SK-N-SH (cell line): ENCODE data around the gene AP4E1. TPM values are rescaled to one million over a fixed set of nuclear protein-coding genes. Genes with fewer than 3 reads are reported as not detected.

Source experiments
- CTCF ChIA-PET: fragments of 300-600, 350-600 bp; formaldehyde crosslinking; extraction: SDS; loops from one replicate; lab custom pipeline; 2021; lab: Yijun Ruan, JAX
- POLR2A ChIA-PET: fragments of 350-600 bp; sonication (Branson Sonifier 250); formaldehyde crosslinking; extraction: SDS; loops from one replicate; lab custom pipeline; 2020; ENCODE audit warnings: antibody characterized with exemption, inconsistent platforms; lab: Yijun Ruan, JAX
- DNase-seq: peaks from one replicate; pipeline ENCODE4 v3.0.0; 2012
- H2AFZ ChIP-seq: fragments of 200-600 bp; sonication (generic); 2 replicates; pipeline ENCODE4 v1.8.1; 2016; ENCODE audit warnings: antibody characterized with exemption, mild to moderate bottlenecking, low read depth
- H3F3A ChIP-seq: fragments of 200-600 bp; sonication (generic); replicated peaks from 2 replicates; pipeline ENCODE3; 2016; ENCODE audit warnings: antibody characterized with exemption, mild to moderate bottlenecking; ENCODE audit not compliant: insufficient read depth
- H3K27ac ChIP-seq, 2 experiments: fragments of 200-500 bp in 1 of 2; fragments of 200-600 bp in 1 of 2; sonication (Bioruptor generic) in 1 of 2; sonication (generic), shearing (Covaris generic) in 1 of 2; 2 replicates each; pipeline versions ENCODE4 v1.5.1 to v1.6.1; 2014 to 2016; ENCODE audit warnings: low read depth in 2 of 2, inconsistent platforms in 1 of 2, low read length in 1 of 2, mild to moderate bottlenecking in 1 of 2, mixed read lengths in 1 of 2
- H3K27me3 ChIP-seq: fragments of 200-600 bp; sonication (generic), shearing (Covaris generic); 2 replicates; pipeline ENCODE4 v1.6.1; 2016; ENCODE audit warnings: mixed run types; ENCODE audit not compliant: insufficient read depth
- H3K36me3 ChIP-seq, 2 experiments: fragments of 200-500 bp in 1 of 2; fragments of 200-600 bp in 1 of 2; sonication (Bioruptor generic) in 1 of 2; sonication (generic) in 1 of 2; replicated peaks in 1 of 2; 2 replicates each; pipeline versions ENCODE3 to v1.5.1; 2014 to 2016; ENCODE audit warnings: low read length in 1 of 2, mild to moderate bottlenecking in 1 of 2; ENCODE audit not compliant: insufficient read depth in 2 of 2, control insufficient read depth in 1 of 2
- H3K4me1 ChIP-seq, 2 experiments: fragments of 200-500 bp in 1 of 2; fragments of 200-600 bp in 1 of 2; sonication (Bioruptor generic) in 1 of 2; sonication (generic), shearing (Covaris generic) in 1 of 2; 2 replicates each; pipeline versions ENCODE4 v1.5.1 to v1.6.1; 2014 to 2016; ENCODE audit warnings: low read depth in 1 of 2, low read length in 1 of 2, mixed run types in 1 of 2; ENCODE audit not compliant: insufficient read depth in 2 of 2, control insufficient read depth in 1 of 2
- H3K4me2 ChIP-seq: fragments of 200-600 bp; sonication (generic), shearing (Covaris generic); 2 replicates; pipeline ENCODE4 v1.6.1; 2017; ENCODE audit warnings: mixed run types
- H3K4me3 ChIP-seq, 2 experiments: fragments of 200-500 bp in 1 of 2; fragments of 200-600 bp in 1 of 2; sonication (Bioruptor generic) in 1 of 2; sonication (generic), shearing (Covaris generic) in 1 of 2; 2 replicates each; pipeline versions ENCODE4 v1.5.1 to v1.8.1; 2014 to 2016; ENCODE audit warnings: low read depth in 2 of 2, inconsistent platforms in 1 of 2, low read length in 1 of 2, mild to moderate bottlenecking in 1 of 2, mixed read lengths in 1 of 2, moderate library complexity in 1 of 2
- H3K79me2 ChIP-seq: fragments of 200-600 bp; sonication (generic); 2 replicates; pipeline ENCODE4 v1.8.1; 2017; ENCODE audit warnings: mild to moderate bottlenecking; ENCODE audit not compliant: insufficient read depth
- H3K9ac ChIP-seq: fragments of 200-600 bp; sonication (generic); 2 replicates; pipeline ENCODE4 v1.6.1; 2017; ENCODE audit warnings: mixed run types
- H3K9me2 ChIP-seq: fragments of 200-600 bp; sonication (generic); 2 replicates; pipeline ENCODE4 v1.6.1; 2017; ENCODE audit warnings: mixed run types
- H3K9me3 ChIP-seq: fragments of 200-600 bp; sonication (generic); 2 replicates; pipeline ENCODE4 v1.6.1; 2017; ENCODE audit warnings: mixed run types, mild to moderate bottlenecking, moderate library complexity
- H4K20me1 ChIP-seq: fragments of 200-600 bp; sonication (generic); 2 replicates; pipeline ENCODE4 v1.6.1; 2017; ENCODE audit warnings: mild to moderate bottlenecking, mixed run types; ENCODE audit not compliant: insufficient read depth
- CTCF ChIP-seq: fragments of 200-600 bp; sonication (generic); IDR thresholded peaks from 2 replicates; pipeline ENCODE4 v1.6.1; 2017; ENCODE audit warnings: antibody characterized with exemption, mild to moderate bottlenecking, moderate library complexity
- ELF1 ChIP-seq: IDR thresholded peaks from 2 replicates; pipeline ENCODE4 v1.4.0; 2012
- EP300 ChIP-seq, 2 experiments: IDR thresholded peaks; 2 replicates each; pipeline versions ENCODE4 v1.4.0 to v1.6.1; 2012; ENCODE audit warnings: borderline replicate concordance in 1 of 2, low read depth in 1 of 2, low read length in 1 of 2
- FOSL2 ChIP-seq: IDR thresholded peaks from 2 replicates; pipeline ENCODE4 v1.4.0; 2012; ENCODE audit warnings: low read depth, mild to moderate bottlenecking, moderate library complexity, borderline replicate concordance
- FOXJ3 ChIP-seq: sonication (generic); formaldehyde crosslinking; IDR thresholded peaks from 2 replicates; pipeline ENCODE4 v1.5.1; 2020; ENCODE audit warnings: mild to moderate bottlenecking, missing genetic modification reagents
- FOXM1 ChIP-seq: IDR thresholded peaks from 2 replicates; pipeline ENCODE4 v1.4.0; 2012; ENCODE audit warnings: low read depth, mild to moderate bottlenecking
- GATA2 ChIP-seq: sonication (generic); formaldehyde crosslinking; IDR thresholded peaks from 2 replicates; pipeline ENCODE4 v1.5.0; 2020; ENCODE audit warnings: mild to moderate bottlenecking, missing genetic modification reagents
- MXI1 ChIP-seq: IDR thresholded peaks from 2 replicates; pipeline ENCODE4 v1.6.1; 2012; ENCODE audit warnings: mild to moderate bottlenecking, low read depth, low read length, improper control_type of control experiment
- NRF1 ChIP-seq: IDR thresholded peaks from 2 replicates; pipeline ENCODE4 v1.6.1; 2012; ENCODE audit warnings: low read depth, mild to moderate bottlenecking, low read length
- PBX3 ChIP-seq: IDR thresholded peaks from 2 replicates; pipeline ENCODE4; 2012
- SIN3A ChIP-seq: IDR thresholded peaks from 2 replicates; pipeline ENCODE4 v1.6.1; 2012; ENCODE audit warnings: low read depth, mild to moderate bottlenecking, low read length, moderate library complexity, borderline replicate concordance
- SMC3 ChIP-seq: IDR thresholded peaks from 2 replicates; pipeline ENCODE4 v1.6.1; 2012; ENCODE audit warnings: low read depth, low read length, improper control_type of control experiment
- TCF12 ChIP-seq: IDR thresholded peaks from 2 replicates; pipeline ENCODE4 v1.4.0; 2012
- TEAD4 ChIP-seq: IDR thresholded peaks from 2 replicates; pipeline ENCODE4 v1.4.0; 2012; ENCODE audit warnings: mild to moderate bottlenecking, borderline replicate concordance; ENCODE audit not compliant: insufficient read depth
- USF2 ChIP-seq: fragments of 150-350 bp; IDR thresholded peaks from 2 replicates; pipeline ENCODE4 v1.6.1; 2017; ENCODE audit warnings: antibody characterized with exemption, low read length, low read depth, borderline replicate concordance
- WGBS: methylation state at CpG from one replicate; pipeline ENCODE4 v1.1.6; 2017; ENCODE audit warnings: low lambda C conversion rate; 5-methylcytosine and 5-hydroxymethylcytosine counted together
- polyA plus RNA-seq, 3 experiments: library from polyadenylated mRNA; depleted of rRNA; stranded (reverse); fragments of >200 nt; gene quantifications; 2 replicates each; pipeline ENCODE4 v1.2.3, GENCODE V29; 2012
- TF ChIP-seq, protein P1 (sequence below): fragments of 150-350 bp; IDR thresholded peaks from 2 replicates; pipeline ENCODE4 v1.6.1; 2016; ENCODE audit warnings: mild to moderate bottlenecking, low read depth, low read length

The AP4E1 gene
- polyA plus RNA-seq, 1 of the 3 experiments (the other 2 are of a cell fraction), result 1.6 TPM

- no peaks in the 10 kb centered on the region for H3K9me3 ChIP-seq
- H3K9me2 ChIP-seq, result no peaks in the 10 kb centered on the region
- H3K27me3 ChIP-seq, result no peaks in the 10 kb centered on the region
- no peaks in the 10 kb centered on the region for H3K79me2 ChIP-seq
- ChIA-PET POLR2A (no interaction called here), CTCF (interaction anchor here (1.3 kb wide), 1 partner anchor 17 kb away, joined by 3 read pairs; no protein-coding TSS in a partner anchor)
- H3K9ac ChIP-seq, result no peak overlapping the region
- H3K4me1 ChIP-seq, result peaks cover 0 to 24% of the 10 kb centered on the region in 2 experiments; a peak in 2 of 4 replicates
- H3K4me3 ChIP-seq, result no peak overlapping the region
- no peak for DNase-seq
- peaks cover 28% of the 10 kb centered on the region for H3F3A ChIP-seq
- H3K27ac ChIP-seq, result peak overlapping the region in 1 of 2 experiments; percentile 94; a peak in 2 of 4 replicates
- H2AFZ ChIP-seq, result peak overlapping the region; percentile 72; the same call in 1 of the 2 replicates
- 91% methylated on average over 2 of the region's 2 CpGs for WGBS
- H3K4me2 ChIP-seq, result peak overlapping the region; percentile 49
- TF ChIP-seq FOXJ3 (CRISPR knock-in tag) (no peak), SIN3A (no peak), TCF12 (no peak), TEAD4 (no peak), FOXM1 (no peak), FOSL2 (peak; percentile 41; the same call in 1 of the 2 replicates), NRF1 (0 out of 2 replicates have a peak, but pooled peaks have one; percentile 20)
- TF ChIP-seq, protein P1, sequence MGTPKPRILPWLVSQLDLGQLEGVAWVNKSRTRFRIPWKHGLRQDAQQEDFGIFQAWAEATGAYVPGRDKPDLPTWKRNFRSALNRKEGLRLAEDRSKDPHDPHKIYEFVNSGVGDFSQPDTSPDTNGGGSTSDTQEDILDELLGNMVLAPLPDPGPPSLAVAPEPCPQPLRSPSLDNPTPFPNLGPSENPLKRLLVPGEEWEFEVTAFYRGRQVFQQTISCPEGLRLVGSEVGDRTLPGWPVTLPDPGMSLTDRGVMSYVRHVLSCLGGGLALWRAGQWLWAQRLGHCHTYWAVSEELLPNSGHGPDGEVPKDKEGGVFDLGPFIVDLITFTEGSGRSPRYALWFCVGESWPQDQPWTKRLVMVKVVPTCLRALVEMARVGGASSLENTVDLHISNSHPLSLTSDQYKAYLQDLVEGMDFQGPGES, result no peak
- H3K36me3 ChIP-seq, result no peaks in the 10 kb centered on the region
- H4K20me1 ChIP-seq, result no peaks in the 10 kb centered on the region
Observed at GRCh38 chr15:50883903-50884302, 24.6 kb upstream of the AP4E1 start.

DNA sequence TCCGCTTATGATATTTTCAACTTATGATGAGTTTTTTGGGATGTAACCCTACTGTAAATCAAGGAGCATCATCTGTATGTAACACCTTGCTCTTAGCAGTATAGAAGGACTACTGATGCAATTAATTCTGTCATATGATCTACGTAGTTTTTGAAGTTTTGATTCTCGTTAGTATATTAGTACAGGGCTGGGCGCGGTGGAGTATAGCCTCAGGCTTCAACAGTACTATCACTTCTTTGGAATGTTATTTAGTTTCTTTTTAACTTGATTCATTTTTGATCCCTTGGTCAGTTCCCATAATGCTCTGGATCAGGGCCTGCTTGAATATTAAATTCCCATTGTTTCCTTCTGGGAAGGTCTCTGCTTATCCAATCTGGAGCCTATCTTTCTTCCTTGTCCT lies 23.9 kb upstream of the AP4E1 start:
- H3K79me2 ChIP-seq, result no peaks in the 10 kb centered on the region
- H3K9me3 ChIP-seq, result no peaks in the 10 kb centered on the region
- H2AFZ ChIP-seq, result peak overlapping the region; percentile 72; the same call in 1 of the 2 replicates
- H3K9ac ChIP-seq, result peak overlapping the region; percentile 47; the same call in 1 of the 2 replicates
- H3K4me1 ChIP-seq, result peaks cover 0 to 24% of the 10 kb centered on the region in 2 experiments; a peak in 2 of 4 replicates
- H3F3A ChIP-seq, result peaks cover 28% of the 10 kb centered on the region
- ChIA-PET CTCF (interaction anchor here (0.8 to 1.3 kb wide), 8 partner anchors 8 to 272 kb away, joined by 3 to 12 read pairs (median 4); no protein-coding TSS in a partner anchor), POLR2A (no interaction called here)
- no peaks in the 10 kb centered on the region for H3K36me3 ChIP-seq
- H3K27ac ChIP-seq, result peak overlapping the region in 1 of 2 experiments; percentile 94; a peak in 2 of 4 replicates
- H3K9me2 ChIP-seq, result no peaks in the 10 kb centered on the region
- DNase-seq, result no peak
- no peaks in the 10 kb centered on the region for H4K20me1 ChIP-seq
- peak overlapping the region; percentile 49 for H3K4me2 ChIP-seq
- H3K4me3 ChIP-seq, result no peak overlapping the region
- no peaks in the 10 kb centered on the region for H3K27me3 ChIP-seq
- WGBS, result 81% methylated on average over 5 of the region's 5 CpGs
- no peak for TF ChIP-seq PBX3
- TF ChIP-seq MXI1, result no peak
- no peak for TF ChIP-seq SMC3
- TF ChIP-seq GATA2 (CRISPR knock-in tag), result no peak
- no peak for TF ChIP-seq USF2
- TF ChIP-seq CTCF, result no peak
- TF ChIP-seq FOXJ3 (CRISPR knock-in tag), result no peak
- no peak for TF ChIP-seq ELF1
- TF ChIP-seq EP300 (IDR thresholded peaks at IDR 0.05; ENCODE audit: borderline replicate concordance in 1 of 2, low read depth in 1 of 2, low read length in 1 of 2), result no peak
